WERI-Rb-1 (cell line): ENCODE measurements around the gene COPS6.

ENCODE experiments used
- DNase-seq: peaks from one replicate; pipeline ENCODE4 v3.0.0-alpha.2; 2020
- H3K27ac ChIP-seq: fragments of 250-450 bp; sonication (Bioruptor Pico); 2 replicates; pipeline ENCODE4 v1.5.1; 2020; ENCODE audit warnings: mild to moderate bottlenecking, moderate library complexity
- H3K27me3 ChIP-seq: fragments of 250-450 bp; sonication (Bioruptor Pico); 2 replicates; pipeline ENCODE4 v1.5.1; 2021; ENCODE audit warnings: mild to moderate bottlenecking, low read depth, moderate library complexity; ENCODE audit not compliant: insufficient read depth, severe bottlenecking
- H3K36me3 ChIP-seq: fragments of 250-450 bp; sonication (Bioruptor Pico); 2 replicates; pipeline ENCODE4 v1.5.1; 2020; ENCODE audit warnings: mild to moderate bottlenecking, moderate library complexity
- H3K4me3 ChIP-seq: 2 replicates; pipeline ENCODE4 v1.5.1; 2011; ENCODE audit warnings: low read depth, mild to moderate bottlenecking, control low read depth, low read length
- H3K9me3 ChIP-seq: fragments of 250-450 bp; sonication (Bioruptor Pico); 2 replicates; pipeline ENCODE4 v1.5.1; 2021; ENCODE audit warnings: mild to moderate bottlenecking, moderate library complexity; ENCODE audit not compliant: severe bottlenecking
- TF ChIP-seq, protein P1 (sequence below): IDR thresholded peaks from 2 replicates; pipeline ENCODE4 v1.5.1; 2011; ENCODE audit warnings: low read depth, mild to moderate bottlenecking, control low read depth, inconsistent platforms, low read length

COPS6 gene

DNA sequence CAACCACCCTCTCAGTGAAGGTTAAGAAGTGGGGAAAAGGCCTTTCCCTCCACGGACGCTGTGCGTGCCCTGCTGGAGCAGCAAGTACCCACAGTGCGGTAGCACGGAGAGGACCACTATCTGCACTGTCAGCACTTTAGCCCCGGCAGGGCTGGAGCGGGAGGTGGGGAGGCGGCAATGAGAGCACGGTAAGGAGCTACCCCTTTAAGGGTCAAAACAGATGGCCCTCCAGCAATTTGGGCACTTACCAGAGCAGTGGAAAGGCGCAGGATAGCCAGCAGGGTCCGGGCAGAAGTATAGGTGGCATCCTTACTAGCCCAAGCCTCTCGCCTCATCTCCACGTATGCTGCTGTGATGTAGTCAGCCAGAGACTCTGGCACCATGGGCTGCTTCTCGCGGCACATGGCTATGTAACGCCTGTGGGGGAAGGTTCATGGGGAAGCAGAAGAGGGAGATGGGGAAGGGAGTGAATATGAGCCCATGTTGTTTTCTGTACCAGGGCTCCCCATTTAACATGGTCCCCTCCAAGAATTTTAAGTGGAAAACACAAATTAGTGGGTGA lies 5.2 kb downstream of the COPS6 start:
- Histone ChIP-seq H3K27me3 (no peaks in the 10 kb centered on the region), H3K9me3 (no peaks in the 10 kb centered on the region), H3K27ac (peak overlapping the region; percentile 46), H3K36me3 (peaks cover 98% of the 10 kb centered on the region), H3K4me3 (no peak overlapping the region)
- TF ChIP-seq, protein P1, sequence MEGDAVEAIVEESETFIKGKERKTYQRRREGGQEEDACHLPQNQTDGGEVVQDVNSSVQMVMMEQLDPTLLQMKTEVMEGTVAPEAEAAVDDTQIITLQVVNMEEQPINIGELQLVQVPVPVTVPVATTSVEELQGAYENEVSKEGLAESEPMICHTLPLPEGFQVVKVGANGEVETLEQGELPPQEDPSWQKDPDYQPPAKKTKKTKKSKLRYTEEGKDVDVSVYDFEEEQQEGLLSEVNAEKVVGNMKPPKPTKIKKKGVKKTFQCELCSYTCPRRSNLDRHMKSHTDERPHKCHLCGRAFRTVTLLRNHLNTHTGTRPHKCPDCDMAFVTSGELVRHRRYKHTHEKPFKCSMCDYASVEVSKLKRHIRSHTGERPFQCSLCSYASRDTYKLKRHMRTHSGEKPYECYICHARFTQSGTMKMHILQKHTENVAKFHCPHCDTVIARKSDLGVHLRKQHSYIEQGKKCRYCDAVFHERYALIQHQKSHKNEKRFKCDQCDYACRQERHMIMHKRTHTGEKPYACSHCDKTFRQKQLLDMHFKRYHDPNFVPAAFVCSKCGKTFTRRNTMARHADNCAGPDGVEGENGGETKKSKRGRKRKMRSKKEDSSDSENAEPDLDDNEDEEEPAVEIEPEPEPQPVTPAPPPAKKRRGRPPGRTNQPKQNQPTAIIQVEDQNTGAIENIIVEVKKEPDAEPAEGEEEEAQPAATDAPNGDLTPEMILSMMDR: no peak
- no peak for DNase-seq

DNA sequence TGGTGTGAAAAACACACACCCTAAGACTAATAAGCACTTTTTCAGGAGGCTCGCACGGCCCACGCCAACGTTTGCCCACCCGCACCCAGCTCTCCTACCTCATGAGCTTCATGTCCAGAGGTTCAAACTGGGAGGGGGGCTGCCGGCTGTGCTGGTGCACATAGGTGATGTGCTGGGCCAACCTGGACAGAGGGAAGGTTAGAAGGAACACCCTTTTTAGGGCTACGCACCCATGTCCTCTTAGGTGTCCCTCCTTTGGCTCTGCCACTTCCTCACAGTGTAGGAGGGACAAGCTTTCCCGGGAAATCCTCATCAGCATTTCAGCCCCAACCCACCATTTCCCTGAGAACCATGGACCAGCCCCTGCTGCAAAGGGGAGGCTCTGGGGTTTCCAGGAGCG lies 6.5 kb downstream of the COPS6 start:
- Histone ChIP-seq H3K27ac (no peak overlapping the region), H3K9me3 (no peaks in the 10 kb centered on the region), H3K36me3 (peaks cover 100% of the 10 kb centered on the region), H3K4me3 (no peak overlapping the region), H3K27me3 (no peaks in the 10 kb centered on the region)
- TF ChIP-seq, protein P1: no peak
- no peak for DNase-seq

DNA sequence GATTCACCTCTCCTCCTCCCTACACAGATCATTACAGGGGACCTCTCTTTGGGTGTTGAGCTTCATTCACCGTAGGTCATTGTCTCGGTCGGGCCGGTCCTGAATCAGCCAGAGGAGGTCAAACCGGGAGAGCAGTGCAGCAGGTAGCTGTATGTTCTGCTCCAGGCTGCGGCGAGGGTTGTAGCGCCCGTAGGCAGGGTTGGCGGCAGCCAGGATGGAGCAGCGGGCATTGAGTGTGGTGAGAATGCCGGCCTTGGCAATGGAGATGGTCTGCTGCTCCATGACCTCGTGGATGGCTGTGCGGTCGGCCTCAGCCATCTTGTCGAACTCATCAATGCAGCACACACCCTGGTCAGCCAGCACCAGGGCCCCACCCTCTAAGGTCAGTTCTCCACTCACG lies 6.9 kb downstream of the COPS6 start:
- no peak for DNase-seq
- Histone ChIP-seq H3K4me3 (no peak overlapping the region), H3K27me3 (no peaks in the 10 kb centered on the region), H3K27ac (no peak overlapping the region), H3K36me3 (peaks cover 100% of the 10 kb centered on the region), H3K9me3 (no peaks in the 10 kb centered on the region)
- TF ChIP-seq, protein P1: no peak

DNA sequence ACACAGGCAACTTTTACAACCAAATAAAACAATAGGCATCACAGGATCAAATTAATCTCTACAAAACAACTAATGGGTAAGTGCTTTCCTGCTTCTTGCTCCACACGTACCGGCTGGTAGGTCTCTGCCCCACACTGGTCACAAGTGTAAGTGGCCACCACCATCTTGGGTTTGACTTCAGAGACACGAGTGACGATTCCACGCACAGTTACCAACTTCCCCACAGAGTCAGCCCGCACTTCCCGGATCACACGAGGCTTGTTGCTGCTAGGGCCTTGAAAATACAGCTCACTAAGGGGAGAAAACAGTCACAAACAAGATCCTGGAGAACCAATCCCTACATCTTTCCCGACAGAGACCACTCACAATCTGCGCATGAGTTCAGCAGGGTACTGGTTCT lies 10.1 kb downstream of the COPS6 start:
- no peaks in the 10 kb centered on the region for H3K9me3 ChIP-seq
- TF ChIP-seq, protein P1: no peak
- H3K4me3 ChIP-seq: no peak overlapping the region
- no peaks in the 10 kb centered on the region for H3K27me3 ChIP-seq
- H3K27ac ChIP-seq: no peak overlapping the region
- peaks cover 84% of the 10 kb centered on the region for H3K36me3 ChIP-seq
- DNase-seq: no peak

DNA sequence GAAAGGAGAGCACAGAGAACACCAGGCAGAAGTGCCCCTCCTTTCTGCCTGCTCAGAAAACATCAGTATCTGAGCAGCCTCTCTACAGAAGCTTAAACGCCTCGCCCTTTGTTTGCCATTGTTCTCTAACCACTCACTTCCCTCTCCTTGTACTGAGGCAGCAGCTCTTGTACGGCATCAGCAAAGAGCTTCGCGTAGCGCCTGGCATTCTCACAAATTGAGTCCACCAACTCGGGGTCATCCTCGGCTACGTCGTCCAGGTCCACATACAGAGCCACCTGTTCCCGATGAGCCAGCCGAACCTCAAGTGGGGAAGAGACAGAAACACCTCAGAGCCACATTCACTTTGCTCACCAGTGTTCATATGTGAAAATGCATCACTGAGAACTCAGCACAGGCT lies 10.7 kb downstream of the COPS6 start:
- H3K27ac ChIP-seq: peak overlapping the region; percentile 100
- TF ChIP-seq, protein P1: no peak
- no peaks in the 10 kb centered on the region for H3K9me3 ChIP-seq
- H3K4me3 ChIP-seq: peak overlapping the region; percentile 99
- H3K36me3 ChIP-seq: peaks cover 84% of the 10 kb centered on the region
- H3K27me3 ChIP-seq: no peaks in the 10 kb centered on the region
- DNase-seq: no peak

DNA sequence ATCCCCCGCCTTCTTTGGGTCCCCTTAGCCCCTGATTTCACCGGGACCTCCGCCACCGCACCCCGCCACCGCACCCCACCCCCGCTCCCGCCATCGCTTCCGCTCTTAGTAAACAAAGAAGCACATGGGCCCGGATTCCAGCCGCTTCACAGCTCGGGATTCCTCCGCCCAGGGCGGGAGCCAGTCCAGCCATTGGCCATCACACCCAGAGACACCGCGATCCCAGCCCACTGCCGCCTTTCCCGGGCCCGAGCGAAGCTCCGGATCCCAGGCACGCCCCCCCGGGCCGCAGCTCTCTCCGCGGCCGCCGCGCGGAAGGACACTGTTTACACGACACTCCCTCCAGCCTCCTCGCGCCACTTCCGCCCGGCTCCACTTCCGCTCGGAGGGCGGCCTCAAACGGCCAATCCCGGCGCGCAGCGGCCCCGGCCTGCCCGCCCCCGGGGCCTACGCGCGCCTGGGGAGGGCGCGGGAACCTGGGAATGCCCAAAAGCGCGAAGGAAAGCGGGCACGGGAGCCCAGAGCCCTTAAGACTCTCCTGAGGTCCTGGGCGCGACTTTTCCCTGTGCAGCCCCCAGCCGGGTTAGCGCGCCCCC lies 11.7 kb downstream of the COPS6 start:
- H3K27ac ChIP-seq: peak overlapping the region; percentile 100
- peak overlapping the region; percentile 99 for H3K4me3 ChIP-seq
- no peaks in the 10 kb centered on the region for H3K9me3 ChIP-seq
- TF ChIP-seq, protein P1: no peak
- no peaks in the 10 kb centered on the region for H3K27me3 ChIP-seq
- H3K36me3 ChIP-seq: peaks cover 84% of the 10 kb centered on the region
- peak; percentile 93 for DNase-seq
